ENCODE measurements around the gene SYPL1.
A peak's percentile ranks its signal among the peaks of the same experiment; 100 is the strongest.

Gene SYPL1

DNA sequence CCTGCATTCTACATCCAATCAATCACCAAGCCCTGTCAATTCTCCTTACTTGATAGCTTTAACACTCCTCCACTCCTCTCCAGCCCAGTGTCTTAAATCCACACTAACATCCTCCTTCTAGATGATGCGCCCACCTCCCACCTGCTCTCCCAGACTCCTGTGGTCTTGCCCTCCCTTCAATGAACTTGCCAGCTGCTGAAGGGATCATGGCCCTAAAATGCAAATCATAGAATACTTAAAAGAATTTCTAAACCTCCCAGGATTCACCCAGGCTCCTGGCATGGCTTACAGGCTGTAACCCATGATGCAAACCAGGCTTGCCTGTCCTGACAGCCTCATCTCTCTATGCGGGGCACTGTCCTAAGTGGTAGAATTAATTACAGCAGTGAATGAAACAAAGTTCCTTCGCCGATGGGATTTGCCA, 43.6 kb downstream of the SYPL1 start:
- H3K4me3 ChIP-seq (ENCODE audit: low read depth, low read length): no peak overlapping the region
- in situ Hi-C loops (cut with HindIII; ENCODE audit: low pct_ligation_motif_present, low sequenced_read_pairs): loop anchor here (25.0 kb wide), 1 partner anchor 94 kb away; no protein-coding TSS in a partner anchor
- no peak for DNase-seq
- H3K36me3 ChIP-seq (replicated peaks): no peaks in the 10 kb centered on the region
- H3K27me3 ChIP-seq (replicated peaks): no peaks in the 10 kb centered on the region
- TF ChIP-seq, protein P1, sequence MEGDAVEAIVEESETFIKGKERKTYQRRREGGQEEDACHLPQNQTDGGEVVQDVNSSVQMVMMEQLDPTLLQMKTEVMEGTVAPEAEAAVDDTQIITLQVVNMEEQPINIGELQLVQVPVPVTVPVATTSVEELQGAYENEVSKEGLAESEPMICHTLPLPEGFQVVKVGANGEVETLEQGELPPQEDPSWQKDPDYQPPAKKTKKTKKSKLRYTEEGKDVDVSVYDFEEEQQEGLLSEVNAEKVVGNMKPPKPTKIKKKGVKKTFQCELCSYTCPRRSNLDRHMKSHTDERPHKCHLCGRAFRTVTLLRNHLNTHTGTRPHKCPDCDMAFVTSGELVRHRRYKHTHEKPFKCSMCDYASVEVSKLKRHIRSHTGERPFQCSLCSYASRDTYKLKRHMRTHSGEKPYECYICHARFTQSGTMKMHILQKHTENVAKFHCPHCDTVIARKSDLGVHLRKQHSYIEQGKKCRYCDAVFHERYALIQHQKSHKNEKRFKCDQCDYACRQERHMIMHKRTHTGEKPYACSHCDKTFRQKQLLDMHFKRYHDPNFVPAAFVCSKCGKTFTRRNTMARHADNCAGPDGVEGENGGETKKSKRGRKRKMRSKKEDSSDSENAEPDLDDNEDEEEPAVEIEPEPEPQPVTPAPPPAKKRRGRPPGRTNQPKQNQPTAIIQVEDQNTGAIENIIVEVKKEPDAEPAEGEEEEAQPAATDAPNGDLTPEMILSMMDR (IDR thresholded peaks at IDR 0.05; ENCODE audit: low read depth, low read length, missing control alignments): no peak
- no peak overlapping the region for H3K27ac ChIP-seq

DNA sequence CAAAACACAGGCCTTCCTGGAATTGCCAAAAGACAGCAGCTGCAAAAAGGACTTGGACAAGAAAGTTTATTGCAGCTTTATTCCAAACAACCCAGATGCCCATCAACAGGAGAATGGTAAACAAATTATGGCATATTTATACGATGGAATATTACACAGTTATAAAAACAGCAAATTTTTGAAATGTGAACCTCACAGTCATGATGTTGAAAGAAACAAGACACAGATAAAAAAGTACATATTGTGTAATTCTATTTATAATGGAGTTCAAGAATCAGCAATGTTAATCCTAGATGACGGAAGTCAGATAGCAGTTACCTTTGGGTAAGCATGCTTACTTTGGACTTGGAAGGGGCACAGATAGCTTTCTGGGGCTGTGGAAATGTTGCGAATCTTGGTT, 44.4 kb downstream of the SYPL1 start:
- H3K36me3 ChIP-seq (replicated peaks): no peaks in the 10 kb centered on the region
- TF ChIP-seq, protein P1 (IDR thresholded peaks at IDR 0.05; ENCODE audit: low read depth, low read length, missing control alignments): no peak
- no peaks in the 10 kb centered on the region for H3K27me3 ChIP-seq (replicated peaks)
- DNase-seq: no peak
- no peak overlapping the region for H3K27ac ChIP-seq
- no peak overlapping the region for H3K4me3 ChIP-seq (ENCODE audit: low read depth, low read length)
- in situ Hi-C loops (cut with HindIII; ENCODE audit: low pct_ligation_motif_present, low sequenced_read_pairs): loop anchor here (25.0 kb wide), 1 partner anchor 95 kb away; no protein-coding TSS in a partner anchor

DNA sequence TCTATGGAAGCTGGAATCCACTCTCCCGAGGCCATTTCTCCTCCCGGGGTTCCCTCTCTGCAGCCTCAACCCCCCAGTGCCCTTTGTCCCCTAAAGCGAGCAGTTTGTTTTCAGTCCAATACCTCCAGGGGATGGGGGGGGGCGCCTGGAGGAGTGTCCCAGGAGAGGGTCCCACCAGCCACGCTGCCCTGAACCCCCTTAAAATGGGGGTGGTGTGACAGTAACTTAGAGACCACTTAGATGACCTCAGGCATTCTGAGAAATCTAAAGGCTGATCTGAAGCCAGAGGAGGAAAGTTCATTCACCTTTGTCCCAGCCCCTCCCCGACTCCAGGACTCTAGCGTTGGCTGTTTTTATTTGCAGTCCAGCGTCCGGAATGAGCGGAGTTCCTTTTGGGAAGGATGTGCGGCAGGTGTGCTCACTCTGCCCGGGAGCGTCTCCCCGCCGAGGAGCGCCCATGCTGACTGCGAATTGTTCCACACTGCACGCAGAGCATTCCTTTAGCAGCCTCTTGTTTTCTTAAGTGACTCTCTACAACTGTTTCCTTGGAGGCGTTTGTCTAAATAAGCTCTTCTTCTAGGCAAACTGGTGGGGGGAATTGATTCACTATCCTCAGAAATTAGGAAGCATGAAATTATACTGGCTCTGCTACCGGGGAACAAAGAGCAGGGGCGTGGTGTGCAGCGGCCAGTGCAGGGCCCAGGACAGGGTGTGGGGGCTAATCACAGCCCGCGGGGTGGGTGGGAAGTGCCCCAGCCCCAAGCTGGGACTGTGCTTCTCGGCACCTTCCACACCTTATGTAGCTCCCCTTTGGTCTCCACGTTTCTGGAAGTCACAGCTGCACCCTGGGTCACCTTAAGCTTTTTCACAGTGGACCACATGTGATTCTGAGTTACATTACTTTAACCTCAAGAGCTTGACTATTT, 46.3 kb downstream of the SYPL1 start:
- Histone ChIP-seq H3K4me3 (ENCODE audit: low read depth, low read length) (peak overlapping the region; percentile 32), H3K27me3 (replicated peaks) (no peaks in the 10 kb centered on the region), H3K27ac (no peak overlapping the region), H3K36me3 (replicated peaks) (no peaks in the 10 kb centered on the region)
- in situ Hi-C loops (cut with HindIII; ENCODE audit: low pct_ligation_motif_present, low sequenced_read_pairs): loop anchor here (25.0 kb wide), 1 partner anchor 96 kb away; no protein-coding TSS in a partner anchor
- DNase-seq: peak; percentile 32
- TF ChIP-seq, protein P1 (IDR thresholded peaks at IDR 0.05; ENCODE audit: low read depth, low read length, missing control alignments): no peak

DNA sequence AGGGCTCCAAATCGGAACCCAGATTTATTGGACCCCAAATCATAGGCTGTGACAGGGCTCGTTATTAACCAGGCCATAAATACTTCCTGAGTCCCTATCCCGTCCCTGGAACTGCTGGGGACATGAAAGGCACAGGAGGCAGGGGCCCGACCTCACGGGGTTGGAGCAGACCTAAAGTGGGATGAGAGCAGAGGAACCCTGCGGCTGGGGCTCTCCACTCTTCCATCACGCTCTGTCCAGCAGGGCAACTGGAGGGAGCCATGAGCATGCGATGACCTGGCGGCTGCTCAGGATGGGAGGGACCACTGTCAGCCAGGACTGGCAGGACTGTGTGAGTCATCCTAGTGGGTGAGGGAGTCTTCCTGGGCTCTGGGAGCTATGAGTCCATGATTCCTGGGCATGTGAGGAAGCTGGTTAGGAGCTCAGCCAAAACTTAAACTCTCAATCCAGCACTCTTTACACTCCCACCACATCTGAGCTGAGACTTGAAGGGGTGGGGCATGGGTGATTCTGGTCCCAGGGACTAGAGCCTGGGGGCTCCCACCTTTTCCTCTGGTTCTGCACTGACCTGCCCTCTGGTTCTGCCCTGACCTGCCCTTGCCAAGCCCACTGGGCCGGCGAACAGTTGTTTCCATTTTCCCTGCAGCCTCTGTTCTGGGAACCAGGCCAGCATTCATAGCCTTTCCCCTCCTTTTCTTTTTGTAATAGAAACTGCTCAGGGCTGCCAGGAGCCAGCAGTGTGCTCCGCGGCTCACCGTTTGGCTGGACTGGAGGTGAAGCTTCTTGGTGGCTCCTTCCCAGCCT, 47.1 kb downstream of the SYPL1 start:
- no peaks in the 10 kb centered on the region for H3K27me3 ChIP-seq (replicated peaks)
- TF ChIP-seq, protein P1 (IDR thresholded peaks at IDR 0.05; ENCODE audit: low read depth, low read length, missing control alignments): peak; percentile 22
- H3K36me3 ChIP-seq (replicated peaks): no peaks in the 10 kb centered on the region
- peak; percentile 68 for DNase-seq
- no peak overlapping the region for H3K27ac ChIP-seq
- in situ Hi-C loops (cut with HindIII; ENCODE audit: low pct_ligation_motif_present, low sequenced_read_pairs): loop anchor here (25.0 kb wide), 1 partner anchor 97 kb away; no protein-coding TSS in a partner anchor
- H3K4me3 ChIP-seq (ENCODE audit: low read depth, low read length): peak overlapping the region; percentile 32

DNA sequence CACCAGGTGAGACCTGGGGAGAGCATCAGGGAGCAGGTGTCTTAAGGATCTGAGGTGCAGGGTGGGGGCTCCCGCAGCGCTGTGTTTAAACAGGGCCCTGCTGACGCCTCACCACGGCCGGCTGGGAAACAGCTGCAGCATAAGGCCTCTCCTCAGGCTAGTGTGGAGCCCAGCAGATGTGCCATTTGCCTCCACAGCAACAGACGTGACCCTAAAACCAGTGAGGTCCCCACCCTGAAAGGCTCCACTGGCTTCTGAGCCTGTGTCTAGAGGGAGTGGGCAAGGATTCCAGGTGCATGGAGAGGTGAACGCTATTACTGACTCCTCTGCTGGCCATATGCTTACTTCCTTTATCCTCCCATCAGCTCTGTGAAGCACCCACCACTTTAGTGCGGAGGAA, 47.8 kb downstream of the SYPL1 start:
- H3K27ac ChIP-seq: no peak overlapping the region
- H3K4me3 ChIP-seq (ENCODE audit: low read depth, low read length): no peak overlapping the region
- DNase-seq: no peak
- H3K36me3 ChIP-seq (replicated peaks): no peaks in the 10 kb centered on the region
- TF ChIP-seq, protein P1 (IDR thresholded peaks at IDR 0.05; ENCODE audit: low read depth, low read length, missing control alignments): no peak
- in situ Hi-C loops (cut with HindIII; ENCODE audit: low pct_ligation_motif_present, low sequenced_read_pairs): loop anchor here (25.0 kb wide), 1 partner anchor 98 kb away; no protein-coding TSS in a partner anchor
- H3K27me3 ChIP-seq (replicated peaks): no peaks in the 10 kb centered on the region

Data from brain microvascular endothelial cell (primary cell).